ENCODE data around the gene CASK. TPM values are rescaled to one million over a fixed set of nuclear protein-coding genes. Genes with fewer than 3 reads are reported as not detected.

Gene CASK
- total and polyA plus RNA-seq, 2 donors (not counting 1 experiment from before 2014, with no cell fraction given) = 27.4 to 78.3 TPM

GRCh38 chrX:41602816-41603345 is 320.5 kb downstream of the CASK start:
- TF ChIP-seq CTCF (conservative IDR thresholded peaks at IDR 0.05 in 1 of 2, IDR thresholded peaks at IDR 0.05 in 1 of 2; ENCODE audit: low read depth in 1 of 2, low read length in 2 of 2) (no peak), EZH2 (IDR thresholded peaks at IDR 0.05; ENCODE audit: low read length, missing control alignments) (no peak)

GRCh38 chrX:41600291-41600690 is 323.1 kb downstream of the CASK start:
- Histone ChIP-seq H3K27ac (ENCODE audit: insufficient read depth, low read length) (no peak overlapping the region), H3K4me1 (ENCODE audit: control insufficient read depth, extremely low read depth, insufficient read depth, low read length) (no peaks in the 10 kb centered on the region), H3K79me2 (ENCODE audit: control insufficient read depth, insufficient read depth, low read length) (no peaks in the 10 kb centered on the region)

More at GRCh38 chrX:41602816-41603345, 320.5 kb downstream of the CASK start:
- Histone ChIP-seq H3K79me2 (ENCODE audit: control insufficient read depth, insufficient read depth, low read length) (no peaks in the 10 kb centered on the region), H3K4me3 (replicated peaks in 1 of 4; ENCODE audit: control extremely low read depth in 1 of 4, insufficient read depth in 1 of 4, low read depth in 3 of 4, low read length in 4 of 4) (no peak overlapping the region), H3K9ac (ENCODE audit: insufficient read depth, low read length) (no peak overlapping the region), H3K9me3 (ENCODE audit: control insufficient read depth, insufficient read depth, low read depth, low read length) (no peaks in the 10 kb centered on the region), H4K20me1 (ENCODE audit: control insufficient read depth, extremely low read depth, insufficient read depth, low read length) (no peaks in the 10 kb centered on the region), H3K4me2 (ENCODE audit: extremely low read depth, insufficient read depth, low read length) (no peak overlapping the region), H3K27ac (ENCODE audit: insufficient read depth, low read length) (no peak overlapping the region), H3K4me1 (ENCODE audit: control insufficient read depth, extremely low read depth, insufficient read depth, low read length) (no peaks in the 10 kb centered on the region), H3K27me3 (ENCODE audit: control insufficient read depth, insufficient read depth, low read length) (no peaks in the 10 kb centered on the region), H2AFZ (ENCODE audit: low read length) (no peak overlapping the region), H3K36me3 (ENCODE audit: control insufficient read depth, insufficient read depth, low read length) (no peaks in the 10 kb centered on the region)
- DNase-seq (ENCODE audit: low read depth in 2 of 2) = peak in 1 of 2 donors; percentile 14

GRCh38 chrX:41599507-41599906 is 323.8 kb downstream of the CASK start:
- Histone ChIP-seq H3K27ac (ENCODE audit: insufficient read depth, low read length) (no peak overlapping the region), H3K4me3 (replicated peaks in 1 of 4; ENCODE audit: control extremely low read depth in 1 of 4, insufficient read depth in 1 of 4, low read depth in 3 of 4, low read length in 4 of 4) (no peak overlapping the region)
- no peak for DNase-seq (ENCODE audit: low read depth in 2 of 2)

More at GRCh38 chrX:41600291-41600690, 323.1 kb downstream of the CASK start:
- H3K27me3 ChIP-seq (ENCODE audit: control insufficient read depth, insufficient read depth, low read length) = no peaks in the 10 kb centered on the region
- DNase-seq (ENCODE audit: low read depth in 2 of 2) = peak in 1 of 2 donors; percentile 87
- H3K9ac ChIP-seq (ENCODE audit: insufficient read depth, low read length) = no peak overlapping the region
- no peaks in the 10 kb centered on the region for H3K9me3 ChIP-seq (ENCODE audit: control insufficient read depth, insufficient read depth, low read depth, low read length)
- TF ChIP-seq EZH2 (IDR thresholded peaks at IDR 0.05; ENCODE audit: low read length, missing control alignments) (no peak), CTCF (conservative IDR thresholded peaks at IDR 0.05 in 1 of 2, IDR thresholded peaks at IDR 0.05 in 1 of 2; ENCODE audit: low read depth in 1 of 2, low read length in 2 of 2) (no peak)
- no peaks in the 10 kb centered on the region for H4K20me1 ChIP-seq (ENCODE audit: control insufficient read depth, extremely low read depth, insufficient read depth, low read length)
- no peak overlapping the region for H3K4me3 ChIP-seq (replicated peaks in 1 of 4; ENCODE audit: control extremely low read depth in 1 of 4, insufficient read depth in 1 of 4, low read depth in 3 of 4, low read length in 4 of 4)
- no peaks in the 10 kb centered on the region for H3K36me3 ChIP-seq (ENCODE audit: control insufficient read depth, insufficient read depth, low read length)
- H3K4me2 ChIP-seq (ENCODE audit: extremely low read depth, insufficient read depth, low read length) = no peak overlapping the region
- no peak overlapping the region for H2AFZ ChIP-seq (ENCODE audit: low read length)

More at GRCh38 chrX:41599507-41599906, 323.8 kb downstream of the CASK start:
- Histone ChIP-seq H3K9me3 (ENCODE audit: control insufficient read depth, insufficient read depth, low read depth, low read length) (no peaks in the 10 kb centered on the region), H3K4me2 (ENCODE audit: extremely low read depth, insufficient read depth, low read length) (no peak overlapping the region), H3K36me3 (ENCODE audit: control insufficient read depth, insufficient read depth, low read length) (no peaks in the 10 kb centered on the region), H3K79me2 (ENCODE audit: control insufficient read depth, insufficient read depth, low read length) (no peaks in the 10 kb centered on the region), H3K27me3 (ENCODE audit: control insufficient read depth, insufficient read depth, low read length) (no peaks in the 10 kb centered on the region), H2AFZ (ENCODE audit: low read length) (no peak overlapping the region), H4K20me1 (ENCODE audit: control insufficient read depth, extremely low read depth, insufficient read depth, low read length) (no peaks in the 10 kb centered on the region), H3K4me1 (ENCODE audit: control insufficient read depth, extremely low read depth, insufficient read depth, low read length) (no peaks in the 10 kb centered on the region), H3K9ac (ENCODE audit: insufficient read depth, low read length) (no peak overlapping the region)
- no peak for TF ChIP-seq EZH2 (IDR thresholded peaks at IDR 0.05; ENCODE audit: low read length, missing control alignments)
- no peak for TF ChIP-seq CTCF (conservative IDR thresholded peaks at IDR 0.05 in 1 of 2, IDR thresholded peaks at IDR 0.05 in 1 of 2; ENCODE audit: low read depth in 1 of 2, low read length in 2 of 2)

All from fibroblast of lung (primary cell).